Skeletal muscle tissue (tissue), 5 donors: ENCODE measurements around the gene HOXC5. TPM values are rescaled to one million over a fixed set of nuclear protein-coding genes. Genes with fewer than 3 reads are reported as not detected.
"Not testable (repeated sequence)": the region's sequence is repeated elsewhere in the genome, so short reads cannot be mapped to it uniquely, and the experiment has no call there.

Experiments used
- H3K27ac ChIP-seq: one replicate; pipeline ENCODE4 v1.7.0; 2013; ENCODE audit warnings: mild to moderate bottlenecking, low read depth, low read length, inconsistent platforms
- H3K27me3 ChIP-seq, 3 donors: one replicate each; pipeline ENCODE4 v1.7.0; 2013; ENCODE audit warnings: low read length in 3 of 3; ENCODE audit not compliant: control insufficient read depth in 3 of 3, insufficient read depth in 3 of 3
- H3K36me3 ChIP-seq, 3 donors: one replicate each; pipeline ENCODE4 v1.7.0; 2013; ENCODE audit warnings: low read length in 3 of 3; ENCODE audit not compliant: control insufficient read depth in 3 of 3, insufficient read depth in 3 of 3
- H3K4me1 ChIP-seq, 3 donors: one replicate each; pipeline ENCODE4 v1.7.0; 2013; ENCODE audit warnings: low read length in 3 of 3, mild to moderate bottlenecking in 3 of 3; ENCODE audit not compliant: control insufficient read depth in 3 of 3, insufficient read depth in 3 of 3
- H3K4me3 ChIP-seq, 3 donors: one replicate each; pipeline ENCODE4 v1.7.0; 2013; ENCODE audit warnings: low read length in 3 of 3
- H3K9ac ChIP-seq, 3 donors: one replicate each; pipeline ENCODE4 v1.7.0; 2013; ENCODE audit warnings: low read length in 3 of 3, mild to moderate bottlenecking in 3 of 3, moderate library complexity in 2 of 3, low read depth in 1 of 3
- H3K9me3 ChIP-seq, 3 donors: one replicate each; pipeline ENCODE4 v1.7.0; 2013; ENCODE audit warnings: low read length in 3 of 3; ENCODE audit not compliant: control insufficient read depth in 3 of 3
- small RNA-seq: library from RNA; depleted of rRNA; stranded (forward); fragments of <200 nt; gene quantifications from one replicate; pipeline ENCODE3, GENCODE V24; 2014
- total RNA-seq: library from RNA; depleted of rRNA; stranded (reverse); fragments of >200 nt; gene quantifications from one replicate; pipeline ENCODE4 v1.2.3, GENCODE V29; 2014
- donor health status: Osteomylitis.

HOXC5 gene
- total RNA-seq, 1 donor from 2014 or later = 0.52 TPM

DNA sequence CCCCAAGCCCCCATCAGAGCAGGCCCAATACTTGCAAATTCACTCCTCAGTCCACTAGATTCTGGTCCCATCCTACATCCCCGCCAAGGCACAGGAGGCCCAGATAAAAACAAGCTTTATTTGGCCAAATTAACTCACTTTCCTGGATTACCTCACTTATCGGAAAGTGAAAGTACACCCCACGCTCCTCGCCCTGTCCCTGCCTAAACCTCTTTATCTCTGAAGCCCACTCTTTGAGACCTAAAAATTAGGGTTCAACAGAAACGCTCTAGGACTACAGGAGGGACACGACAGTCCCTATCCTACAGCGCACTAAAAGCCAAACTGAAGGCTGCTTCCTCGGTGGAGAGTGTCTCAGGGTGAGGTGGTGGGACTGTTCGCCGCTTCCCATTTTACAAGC lies 45.0 kb downstream of the HOXC5 start:
- not testable (repeated sequence) for H3K4me1 ChIP-seq, H3K27me3 ChIP-seq, H3K36me3 ChIP-seq, H3K9me3 ChIP-seq, H3K27ac ChIP-seq, H3K9ac ChIP-seq
- H3K4me3 ChIP-seq = peak overlapping the region in 2 of 3 donors; percentile 13 to 30

DNA sequence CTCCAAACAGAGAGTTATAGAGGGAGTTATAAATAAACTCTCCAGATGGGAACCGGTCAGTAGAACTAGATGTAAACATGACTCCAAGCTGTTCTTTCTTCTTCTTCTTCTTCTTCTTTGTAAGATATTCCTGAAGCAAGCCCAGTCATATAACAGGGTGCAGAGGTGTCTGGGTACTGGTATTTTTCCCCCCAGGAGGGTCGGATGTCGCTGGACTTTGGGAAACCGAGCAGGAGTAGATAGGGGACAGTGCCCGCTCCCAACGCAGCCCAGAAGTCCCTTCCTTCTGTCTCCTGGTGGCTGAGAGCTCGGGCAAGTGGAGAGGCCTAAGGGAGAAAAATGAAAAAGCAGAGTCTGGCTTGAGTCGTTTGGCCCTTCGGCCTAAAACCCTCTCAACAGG lies 46.3 kb downstream of the HOXC5 start:
- H3K9me3 ChIP-seq, H3K4me1 ChIP-seq, H3K36me3 ChIP-seq, H3K27me3 ChIP-seq, H3K4me3 ChIP-seq: not testable (repeated sequence)
- peak overlapping the region; percentile 47 for H3K27ac ChIP-seq
- H3K9ac ChIP-seq = peak overlapping the region in 1 of 3 donors; percentile 40

- H3K4me1 ChIP-seq, H3K9me3 ChIP-seq, H3K27me3 ChIP-seq, H3K36me3 ChIP-seq, H3K4me3 ChIP-seq, H3K9ac ChIP-seq: not testable (repeated sequence)
- peak overlapping the region; percentile 7 for H3K27ac ChIP-seq
Observed at GRCh38 chr12:54080008-54080924, 47.4 kb downstream of the HOXC5 start.

- H3K4me3 ChIP-seq = peak overlapping the region in 1 of 3 donors; percentile 43
- not testable (repeated sequence) for H3K4me1 ChIP-seq, H3K27me3 ChIP-seq, H3K9me3 ChIP-seq, H3K36me3 ChIP-seq, H3K9ac ChIP-seq, H3K27ac ChIP-seq
Observed at GRCh38 chr12:54081053-54081514, 48.2 kb downstream of the HOXC5 start.

DNA sequence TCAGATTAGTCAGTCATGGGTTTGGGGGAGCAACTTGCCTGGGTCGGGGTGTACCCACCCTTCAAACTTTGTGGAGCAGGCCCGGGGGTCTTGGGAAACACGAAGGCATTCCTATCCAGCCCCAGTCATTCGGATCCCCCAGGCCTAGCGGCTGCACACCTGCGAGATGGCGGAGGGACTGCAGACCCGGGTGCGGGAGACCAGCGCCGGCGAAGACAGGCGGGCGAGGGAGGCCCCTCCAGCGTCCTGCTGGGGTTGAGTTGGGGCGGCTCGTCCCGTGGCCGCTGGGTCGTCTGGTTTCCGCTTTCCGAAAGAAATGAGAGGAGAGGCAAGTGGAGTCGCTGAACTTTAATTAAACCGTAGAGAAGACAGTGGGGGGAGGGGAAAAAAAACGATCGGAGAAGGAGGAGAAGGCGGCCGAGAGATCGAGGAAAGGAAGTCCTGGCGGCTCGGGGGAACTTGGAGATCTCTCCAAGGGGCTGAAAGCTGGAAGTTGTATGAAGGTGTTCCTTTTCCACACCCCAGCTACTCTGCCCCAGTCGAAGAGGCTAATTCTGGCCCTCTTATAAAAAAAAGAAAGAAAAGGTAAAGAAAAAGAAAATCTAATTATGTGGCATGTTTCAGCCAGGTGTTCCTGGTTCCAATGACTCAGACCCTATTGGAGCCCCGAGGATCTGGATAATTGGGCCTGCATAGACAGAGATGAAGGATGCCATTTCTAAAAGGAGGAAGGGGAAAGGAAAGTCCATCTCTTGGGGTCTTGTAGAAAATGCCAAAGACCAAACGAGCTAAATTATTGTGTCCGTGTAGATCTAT lies 48.9 kb downstream of the HOXC5 start:
- H3K4me3 ChIP-seq, H3K36me3 ChIP-seq, H3K27ac ChIP-seq, H3K27me3 ChIP-seq, H3K9me3 ChIP-seq, H3K4me1 ChIP-seq, H3K9ac ChIP-seq: not testable (repeated sequence)

DNA sequence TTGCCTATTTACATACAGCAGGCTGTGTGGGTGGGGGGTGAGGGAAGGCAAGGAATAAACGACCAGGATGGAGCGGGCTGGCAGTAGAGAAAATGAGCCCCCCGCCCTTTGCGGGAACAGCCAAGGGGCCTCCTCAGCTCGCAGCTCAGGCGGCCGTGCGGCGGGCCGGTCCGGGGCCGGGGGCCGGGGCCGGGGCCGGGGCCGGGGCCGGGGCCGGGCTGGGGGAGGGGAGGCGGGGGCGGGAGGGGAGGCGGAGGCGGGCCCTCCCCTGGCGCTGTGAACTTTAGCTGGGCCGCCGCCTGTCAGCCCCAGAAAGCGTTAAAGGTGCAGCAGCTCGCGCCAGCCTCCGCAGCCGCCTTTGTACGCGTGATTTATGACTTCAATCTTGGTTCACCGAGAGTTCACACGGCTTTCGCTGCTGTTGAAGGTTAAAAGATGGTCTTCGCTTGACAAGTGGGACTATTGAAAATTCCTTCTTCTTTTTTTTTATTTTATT lies 49.6 kb downstream of the HOXC5 start:
- H3K4me1 ChIP-seq = no peaks in the 10 kb centered on the region

More for the DNA sequence above, 49.6 kb downstream of the HOXC5 start:
- no peaks in the 10 kb centered on the region for H3K9me3 ChIP-seq
- H3K27ac ChIP-seq = no peak overlapping the region
- no peaks in the 10 kb centered on the region for H3K36me3 ChIP-seq
- peaks cover 0 to 4% (median 0%) of the 10 kb centered on the region in 3 donors for H3K27me3 ChIP-seq
- no peak overlapping the region for H3K4me3 ChIP-seq
- H3K9ac ChIP-seq = no peak overlapping the region

Small RNAs within 50 kb of the gene (small RNA-seq; reads per million reads assigned to genes)
- gene HOXC5 (not detected), gene MIR196A2 (107 reads per million, percentile 96 among the genes with 10 or more reads in this experiment), gene MIR615 (6.8 reads per million, percentile 91 among the genes with 10 or more reads in this experiment)

Other genes with a start within 250 kb of the HOXC5 start
- not detected for gene HOXC13, start 94.2 kb upstream of the HOXC5 start, total RNA-seq
- not detected for gene HOXC12, start 78.1 kb upstream of the HOXC5 start, total RNA-seq
- gene HOXC11, start 59.9 kb upstream of the HOXC5 start, total RNA-seq = 0.52 TPM
- 2.1 TPM for gene HOTAIR, start 58.1 kb upstream of the HOXC5 start, total RNA-seq
- 3.7 TPM for gene HOXC10, start 47.9 kb upstream of the HOXC5 start, total RNA-seq
- 4.2 TPM for gene HOXC9, start 32.9 kb upstream of the HOXC5 start, total RNA-seq
- gene HOXC8, start 24.1 kb upstream of the HOXC5 start, total RNA-seq = 0.52 TPM
- gene HOXC6, start 4.6 kb upstream of the HOXC5 start, total RNA-seq = 2.6 TPM
- gene HOXC4, start 20.8 kb downstream of the HOXC5 start, total RNA-seq = 1.0 TPM
- gene SMUG1, start 155.9 kb downstream of the HOXC5 start, total RNA-seq = 27.7 TPM
- 49.6 TPM for gene CBX5, start 247.1 kb downstream of the HOXC5 start, total RNA-seq
- 467 TPM for gene HNRNPA1, start 247.7 kb downstream of the HOXC5 start, total RNA-seq